Purkinje cell (primary cell): ENCODE data around the gene CEP104. TPM values are rescaled to one million over a fixed set of nuclear protein-coding genes. Genes with fewer than 3 reads are reported as not detected.

Experiments
- polyA plus RNA-seq: library from polyadenylated mRNA; unstranded; fragments of >200 nt; fragmentation: Nextera tagmentation; gene quantifications from 2 replicates; pipeline ENCODE4 v1.2.1, GENCODE V29; 2014

Gene CEP104
- 22.9 and 26.1 TPM in 2 replicates for polyA plus RNA-seq

GRCh38 chr1:3856923-3857790, at the start of gene CEP104, which contains the start of gene DFFB:
TSS of gene CEP104 (minus strand) at chr1:3857211. CDS start at chr1:3852407, 4,804 bp downstream.
TSS of gene DFFB (plus strand) at chr1:3857476. CDS start at chr1:3857604, 128 bp downstream.

GRCh38 chr1:3900150-3900968, 43.3 kb upstream of the CEP104 start, which contains the start of gene C1orf174:
TSS of gene C1orf174 (minus strand) at chr1:3900272. CDS start at chr1:3900186, 86 bp downstream.

GRCh38 chr1:3796215-3797061, 60.6 kb downstream of the CEP104 start, which contains the start of gene LRRC47:
TSS of gene LRRC47 (minus strand) at chr1:3796498. CDS start at chr1:3796476, 22 bp downstream.

GRCh38 chr1:3772715-3773571, 84.1 kb downstream of the CEP104 start, which contains the start of gene SMIM1:
TSS of gene SMIM1 (plus strand) at chr1:3772749. CDS start at chr1:3775374, 2,625 bp downstream.

Other genes starting within 250 kb of the CEP104 start
- gene MEGF6, start 245.7 kb downstream of the CEP104 start, polyA plus RNA-seq = 0.36 TPM in 1 of 2 replicates, not detected in the other
- 25.9 and 28.9 TPM in 2 replicates for gene TPRG1L, start 232.2 kb downstream of the CEP104 start, polyA plus RNA-seq
- gene WRAP73, start 207.1 kb downstream of the CEP104 start, polyA plus RNA-seq = 3.4 and 4.3 TPM in 2 replicates
- gene TP73, start 204.7 kb downstream of the CEP104 start, polyA plus RNA-seq = not detected in 2 replicates
- gene CCDC27, start 104.8 kb downstream of the CEP104 start, polyA plus RNA-seq = not detected in 2 replicates
- gene SMIM1, start 84.5 kb downstream of the CEP104 start, polyA plus RNA-seq = not detected in 2 replicates
- 9.6 and 11.7 TPM in 2 replicates for gene LRRC47, start 60.7 kb downstream of the CEP104 start, polyA plus RNA-seq
- gene DFFB, start 265 bp upstream of the CEP104 start, polyA plus RNA-seq = 4.1 TPM in 2 replicates
- gene C1orf174, start 43.1 kb upstream of the CEP104 start, polyA plus RNA-seq = 15.2 and 20.7 TPM in 2 replicates